Measurements from ENCODE around the gene FHIT.

Gene FHIT

DNA sequence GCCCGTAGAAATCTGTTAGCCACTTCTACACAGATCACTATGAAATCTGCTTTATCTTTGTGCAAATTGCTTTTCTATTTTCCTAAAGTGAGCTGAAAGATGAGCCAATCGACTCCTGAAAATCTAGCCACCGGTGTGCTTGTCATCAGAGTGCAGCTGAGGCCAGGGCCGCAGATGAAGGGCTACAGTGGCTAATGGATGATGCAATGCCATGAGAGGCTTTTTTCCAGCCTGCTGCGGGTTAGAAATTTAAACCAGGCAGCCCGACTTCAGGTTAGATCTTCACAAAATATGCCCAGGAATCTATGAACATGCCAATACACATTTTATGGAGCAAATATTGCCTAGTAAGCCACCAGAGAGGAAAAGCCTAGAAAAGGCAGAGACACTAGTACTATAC is 1253.2 kb downstream of the FHIT start:
- H3K4me3 ChIP-seq (ENCODE audit: low read depth in 1 of 2, low read length in 2 of 2): no peak overlapping the region

DNA sequence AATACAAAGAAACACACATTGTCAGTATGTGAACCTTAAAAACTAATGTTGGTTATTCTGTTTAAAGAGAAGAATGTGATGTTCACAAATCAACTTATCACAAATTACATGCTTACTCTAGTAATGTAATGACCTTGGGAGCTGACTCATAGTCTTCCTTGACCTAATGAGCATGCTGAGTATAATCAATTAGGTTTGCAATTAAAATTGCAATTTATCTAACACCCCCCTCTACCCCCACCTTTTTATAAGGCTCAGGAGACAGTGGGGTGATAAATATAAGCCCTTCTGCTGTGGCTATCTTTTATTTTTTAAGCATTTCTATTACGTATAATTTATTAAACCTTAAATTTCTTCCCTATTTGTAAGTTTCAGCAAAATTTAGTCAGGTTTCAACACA is 1253.7 kb downstream of the FHIT start:
- Histone ChIP-seq H3K4me1 (ENCODE audit: control insufficient read depth in 1 of 2, insufficient read depth in 2 of 2, low read length in 2 of 2) (no peaks in the 10 kb centered on the region), H3K4me3 (ENCODE audit: low read depth in 1 of 2, low read length in 2 of 2) (no peak overlapping the region), H3K27me3 (ENCODE audit: low read depth, low read length) (no peaks in the 10 kb centered on the region), H3K9me3 (ENCODE audit: control insufficient read depth in 1 of 2, low read length in 2 of 2) (no peaks in the 10 kb centered on the region), H3K27ac (ENCODE audit: low read length) (no peak overlapping the region), H3K36me3 (ENCODE audit: control insufficient read depth in 1 of 2, insufficient read depth in 2 of 2, low read length in 2 of 2) (no peaks in the 10 kb centered on the region)

More for the DNA sequence above, 1253.2 kb downstream of the FHIT start:
- no peaks in the 10 kb centered on the region for H3K27me3 ChIP-seq (ENCODE audit: low read depth, low read length)
- H3K36me3 ChIP-seq (ENCODE audit: control insufficient read depth in 1 of 2, insufficient read depth in 2 of 2, low read length in 2 of 2): no peaks in the 10 kb centered on the region
- no peaks in the 10 kb centered on the region for H3K9me3 ChIP-seq (ENCODE audit: control insufficient read depth in 1 of 2, low read length in 2 of 2)
- H3K4me1 ChIP-seq (ENCODE audit: control insufficient read depth in 1 of 2, insufficient read depth in 2 of 2, low read length in 2 of 2): no peaks in the 10 kb centered on the region
- H3K27ac ChIP-seq (ENCODE audit: low read length): no peak overlapping the region

DNA sequence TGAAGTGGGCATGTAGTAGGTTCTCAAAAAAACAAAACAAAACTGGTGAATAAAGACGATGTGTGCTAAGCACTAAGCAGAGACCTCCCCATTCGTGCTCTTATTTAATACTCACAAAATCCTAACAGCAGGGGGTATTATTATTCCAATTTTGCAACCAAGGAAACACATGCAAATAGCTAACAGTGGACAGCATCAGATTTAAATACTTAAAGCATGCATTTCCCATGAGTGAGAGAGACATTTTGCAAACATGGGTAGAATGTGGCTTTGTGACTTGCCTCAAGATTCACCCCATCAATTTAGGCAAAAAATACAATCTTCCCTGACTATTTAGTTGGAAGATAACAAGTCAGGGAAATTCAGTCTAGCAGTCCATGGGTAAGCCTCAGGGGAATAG is 1255.2 kb downstream of the FHIT start:
- no peaks in the 10 kb centered on the region for H3K27me3 ChIP-seq (ENCODE audit: low read depth, low read length)
- no peak overlapping the region for H3K27ac ChIP-seq (ENCODE audit: low read length)
- H3K9me3 ChIP-seq (ENCODE audit: control insufficient read depth in 1 of 2, low read length in 2 of 2): no peaks in the 10 kb centered on the region
- H3K4me1 ChIP-seq (ENCODE audit: control insufficient read depth in 1 of 2, insufficient read depth in 2 of 2, low read length in 2 of 2): no peaks in the 10 kb centered on the region
- no peak overlapping the region for H3K4me3 ChIP-seq (ENCODE audit: low read depth in 1 of 2, low read length in 2 of 2)
- H3K36me3 ChIP-seq (ENCODE audit: control insufficient read depth in 1 of 2, insufficient read depth in 2 of 2, low read length in 2 of 2): no peaks in the 10 kb centered on the region

DNA sequence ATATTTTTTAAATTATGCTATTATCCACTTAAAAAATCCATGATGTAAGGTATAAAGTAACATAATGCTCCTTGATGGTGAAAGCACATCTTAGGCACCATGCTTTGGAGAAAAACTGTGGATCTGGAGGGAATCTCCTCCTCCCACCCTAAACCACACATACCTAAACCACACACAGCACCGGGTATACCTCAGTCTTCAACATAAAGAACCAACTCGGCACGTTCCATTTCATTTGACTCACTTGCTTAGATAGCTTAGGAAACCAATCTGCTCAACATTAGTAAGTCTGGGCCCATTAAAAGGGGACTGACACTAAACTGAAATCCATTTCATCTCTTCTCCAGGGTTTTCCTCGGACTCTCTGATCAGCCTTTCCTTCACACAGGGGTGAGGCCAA is 1255.7 kb downstream of the FHIT start:
- H3K4me1 ChIP-seq (ENCODE audit: control insufficient read depth in 1 of 2, insufficient read depth in 2 of 2, low read length in 2 of 2): no peaks in the 10 kb centered on the region
- no peak overlapping the region for H3K27ac ChIP-seq (ENCODE audit: low read length)
- no peak overlapping the region for H3K4me3 ChIP-seq (ENCODE audit: low read depth in 1 of 2, low read length in 2 of 2)
- H3K9me3 ChIP-seq (ENCODE audit: control insufficient read depth in 1 of 2, low read length in 2 of 2): no peaks in the 10 kb centered on the region
- no peaks in the 10 kb centered on the region for H3K36me3 ChIP-seq (ENCODE audit: control insufficient read depth in 1 of 2, insufficient read depth in 2 of 2, low read length in 2 of 2)
- no peaks in the 10 kb centered on the region for H3K27me3 ChIP-seq (ENCODE audit: low read depth, low read length)

DNA sequence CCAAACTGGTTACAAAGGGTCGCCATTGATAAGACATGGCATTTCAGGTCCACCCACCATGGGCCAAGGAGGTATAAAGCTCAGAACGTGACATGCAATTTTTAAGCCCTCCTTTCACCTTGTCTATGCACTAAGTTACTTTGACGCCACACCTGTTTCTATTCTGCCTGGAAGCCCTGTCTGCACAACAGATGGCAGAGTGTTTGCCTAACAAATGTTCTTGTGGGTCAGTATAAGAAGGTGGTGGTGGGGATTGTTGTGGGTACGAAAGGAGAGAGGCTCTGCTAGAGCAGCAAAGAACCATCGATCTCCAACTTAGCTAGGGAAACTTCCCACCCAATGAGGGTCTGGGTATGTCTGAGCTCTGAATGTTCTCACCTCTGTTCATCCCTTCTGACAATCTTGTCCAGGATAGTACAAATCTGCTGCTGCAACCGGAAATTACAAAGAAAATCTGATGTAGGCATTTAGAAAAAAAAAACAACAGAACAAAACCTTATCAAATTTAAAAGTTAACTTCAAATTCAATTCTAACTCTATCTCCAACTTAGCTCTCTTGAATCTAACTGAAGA is 1256.4 kb downstream of the FHIT start:
- H3K4me3 ChIP-seq (ENCODE audit: low read depth in 1 of 2, low read length in 2 of 2): no peak overlapping the region
- H3K27ac ChIP-seq (ENCODE audit: low read length): no peak overlapping the region
- H3K9me3 ChIP-seq (ENCODE audit: control insufficient read depth in 1 of 2, low read length in 2 of 2): no peaks in the 10 kb centered on the region
- H3K4me1 ChIP-seq (ENCODE audit: control insufficient read depth in 1 of 2, insufficient read depth in 2 of 2, low read length in 2 of 2): no peaks in the 10 kb centered on the region
- no peaks in the 10 kb centered on the region for H3K36me3 ChIP-seq (ENCODE audit: control insufficient read depth in 1 of 2, insufficient read depth in 2 of 2, low read length in 2 of 2)
- H3K27me3 ChIP-seq (ENCODE audit: low read depth, low read length): no peaks in the 10 kb centered on the region

DNA sequence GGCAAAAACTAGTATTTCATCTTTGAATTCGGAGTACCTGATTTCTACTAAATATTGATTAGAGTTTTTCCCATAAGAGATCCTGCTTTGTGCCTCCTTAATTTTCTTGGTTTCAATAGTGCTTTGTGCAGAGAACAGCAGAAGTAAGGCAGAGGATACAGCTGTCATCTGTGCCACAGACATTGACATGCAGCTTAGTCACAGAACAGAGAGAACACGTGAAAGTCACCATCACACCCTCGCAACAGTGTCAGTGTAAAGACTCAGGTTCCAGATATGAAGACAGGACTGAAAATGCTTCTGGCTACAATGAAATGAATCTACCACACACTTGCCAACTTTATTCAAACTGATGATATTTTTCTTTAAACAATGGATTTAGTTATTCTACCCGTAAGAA is 1258.7 kb downstream of the FHIT start:
- Histone ChIP-seq H3K27me3 (ENCODE audit: low read depth, low read length) (no peaks in the 10 kb centered on the region), H3K27ac (ENCODE audit: low read length) (no peak overlapping the region), H3K4me3 (ENCODE audit: low read depth in 1 of 2, low read length in 2 of 2) (no peak overlapping the region), H3K4me1 (ENCODE audit: control insufficient read depth in 1 of 2, insufficient read depth in 2 of 2, low read length in 2 of 2) (no peaks in the 10 kb centered on the region), H3K9me3 (ENCODE audit: control insufficient read depth in 1 of 2, low read length in 2 of 2) (no peaks in the 10 kb centered on the region), H3K36me3 (ENCODE audit: control insufficient read depth in 1 of 2, insufficient read depth in 2 of 2, low read length in 2 of 2) (no peaks in the 10 kb centered on the region)

DNA sequence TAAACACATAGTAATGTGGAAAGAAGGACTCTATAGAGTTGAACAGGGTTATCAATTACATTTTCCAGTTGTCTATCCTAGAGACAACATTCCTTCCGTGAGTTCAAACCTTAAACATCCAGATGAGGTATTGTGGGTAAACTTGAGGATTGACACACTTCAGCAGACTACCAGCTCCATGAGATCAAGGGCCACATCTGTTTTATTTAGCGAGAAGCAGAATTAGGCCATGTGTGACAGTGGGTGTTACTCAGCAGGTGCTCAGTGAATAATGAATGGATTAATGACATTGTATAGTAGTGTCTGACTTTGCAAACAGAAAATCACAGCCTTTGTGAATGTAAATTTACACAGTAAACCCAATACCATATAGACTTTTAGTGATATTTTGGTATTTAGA is 1260.3 kb downstream of the FHIT start:
- Histone ChIP-seq H3K4me3 (ENCODE audit: low read depth in 1 of 2, low read length in 2 of 2) (no peak overlapping the region), H3K27me3 (ENCODE audit: low read depth, low read length) (no peaks in the 10 kb centered on the region), H3K27ac (ENCODE audit: low read length) (no peak overlapping the region)

DNA sequence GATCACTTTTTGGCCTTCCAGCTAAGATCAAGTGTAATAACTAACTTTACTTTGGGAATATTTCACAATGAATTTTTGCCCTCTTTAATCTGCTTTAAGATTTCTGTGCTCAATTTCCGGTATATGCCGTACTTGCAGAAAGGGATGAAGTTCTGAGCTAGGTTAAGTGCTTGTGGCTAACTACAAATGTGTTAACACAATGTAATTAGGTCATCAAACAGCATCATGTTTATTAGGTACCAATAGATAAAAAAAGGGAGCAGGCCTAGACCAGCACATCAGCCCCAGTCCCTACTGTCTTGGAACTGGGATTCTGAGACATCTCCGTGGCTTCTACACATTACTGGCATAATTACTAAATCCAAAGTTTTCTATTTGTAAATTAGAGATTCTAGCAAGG is 1268.7 kb downstream of the FHIT start:
- H3K36me3 ChIP-seq (ENCODE audit: control insufficient read depth in 1 of 2, insufficient read depth in 2 of 2, low read length in 2 of 2): no peaks in the 10 kb centered on the region
- no peak overlapping the region for H3K27ac ChIP-seq (ENCODE audit: low read length)
- no peak overlapping the region for H3K4me3 ChIP-seq (ENCODE audit: low read depth in 1 of 2, low read length in 2 of 2)
- H3K9me3 ChIP-seq (ENCODE audit: control insufficient read depth in 1 of 2, low read length in 2 of 2): no peaks in the 10 kb centered on the region
- no peaks in the 10 kb centered on the region for H3K27me3 ChIP-seq (ENCODE audit: low read depth, low read length)
- no peaks in the 10 kb centered on the region for H3K4me1 ChIP-seq (ENCODE audit: control insufficient read depth in 1 of 2, insufficient read depth in 2 of 2, low read length in 2 of 2)

More for the DNA sequence above, 1260.3 kb downstream of the FHIT start:
- H3K9me3 ChIP-seq (ENCODE audit: control insufficient read depth in 1 of 2, low read length in 2 of 2): no peaks in the 10 kb centered on the region
- no peaks in the 10 kb centered on the region for H3K4me1 ChIP-seq (ENCODE audit: control insufficient read depth in 1 of 2, insufficient read depth in 2 of 2, low read length in 2 of 2)
- no peaks in the 10 kb centered on the region for H3K36me3 ChIP-seq (ENCODE audit: control insufficient read depth in 1 of 2, insufficient read depth in 2 of 2, low read length in 2 of 2)

DNA sequence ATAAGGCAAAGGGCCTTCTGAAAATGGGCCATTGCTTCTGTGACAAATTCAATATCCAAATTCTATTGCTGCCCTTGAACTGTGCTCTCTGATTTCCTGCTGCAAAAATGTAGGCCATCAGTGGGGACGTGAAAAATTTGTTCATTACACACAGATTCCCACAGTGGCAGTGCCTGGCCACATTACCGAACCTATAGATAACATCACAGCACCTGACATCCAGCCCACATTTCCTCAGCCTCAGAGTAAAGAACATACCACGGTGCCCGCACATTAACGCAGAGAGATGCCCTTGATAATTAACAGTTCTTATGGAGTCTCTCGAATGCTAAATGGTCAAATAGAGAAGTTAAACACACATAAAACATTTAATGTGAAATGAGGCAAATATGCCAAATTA is 1269.9 kb downstream of the FHIT start:
- H3K27ac ChIP-seq (ENCODE audit: low read length): no peak overlapping the region
- H3K4me3 ChIP-seq (ENCODE audit: low read depth in 1 of 2, low read length in 2 of 2): no peak overlapping the region
- no peaks in the 10 kb centered on the region for H3K36me3 ChIP-seq (ENCODE audit: control insufficient read depth in 1 of 2, insufficient read depth in 2 of 2, low read length in 2 of 2)
- no peaks in the 10 kb centered on the region for H3K27me3 ChIP-seq (ENCODE audit: low read depth, low read length)
- H3K4me1 ChIP-seq (ENCODE audit: control insufficient read depth in 1 of 2, insufficient read depth in 2 of 2, low read length in 2 of 2): no peaks in the 10 kb centered on the region
- no peaks in the 10 kb centered on the region for H3K9me3 ChIP-seq (ENCODE audit: control insufficient read depth in 1 of 2, low read length in 2 of 2)

DNA sequence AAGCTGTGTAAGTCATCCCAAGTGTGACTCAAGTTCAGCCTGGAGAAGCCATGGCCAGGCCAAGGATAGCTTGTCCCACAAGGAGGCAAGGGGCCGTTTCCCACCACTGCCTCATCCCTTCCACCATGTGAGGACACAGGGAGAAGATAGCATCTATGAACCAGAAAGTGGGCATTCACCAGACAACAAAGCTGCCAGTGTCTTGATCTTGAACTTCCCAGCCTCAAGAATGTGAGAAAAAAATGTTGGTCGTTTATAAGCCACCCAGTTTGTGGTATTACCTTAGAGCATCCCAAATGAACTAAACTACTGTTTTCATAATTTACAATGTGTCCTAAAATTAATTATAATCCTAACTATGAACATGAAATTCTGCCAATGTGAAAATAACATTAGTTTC is 1270.7 kb downstream of the FHIT start:
- no peak overlapping the region for H3K27ac ChIP-seq (ENCODE audit: low read length)
- no peaks in the 10 kb centered on the region for H3K36me3 ChIP-seq (ENCODE audit: control insufficient read depth in 1 of 2, insufficient read depth in 2 of 2, low read length in 2 of 2)
- no peak overlapping the region for H3K4me3 ChIP-seq (ENCODE audit: low read depth in 1 of 2, low read length in 2 of 2)
- H3K9me3 ChIP-seq (ENCODE audit: control insufficient read depth in 1 of 2, low read length in 2 of 2): no peaks in the 10 kb centered on the region
- H3K4me1 ChIP-seq (ENCODE audit: control insufficient read depth in 1 of 2, insufficient read depth in 2 of 2, low read length in 2 of 2): no peaks in the 10 kb centered on the region
- H3K27me3 ChIP-seq (ENCODE audit: low read depth, low read length): no peaks in the 10 kb centered on the region

DNA sequence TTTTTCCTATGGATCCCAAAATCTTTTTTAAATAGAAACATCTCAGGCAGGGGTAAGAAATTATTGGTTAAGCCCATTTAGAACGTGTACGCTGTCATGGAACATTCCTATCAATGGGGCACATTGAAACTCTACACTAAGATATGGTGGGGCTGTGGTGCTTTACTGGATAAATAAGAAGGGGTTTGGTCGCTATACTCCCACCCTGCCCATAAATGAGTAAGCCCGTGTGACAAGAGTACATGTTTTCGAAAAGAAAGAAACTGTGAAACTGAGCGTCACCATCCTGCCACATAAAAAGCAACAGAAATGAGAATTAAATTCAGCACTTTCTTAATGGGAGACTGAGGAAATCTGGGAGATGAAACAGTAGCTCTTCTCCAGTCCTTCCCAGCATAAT is 1271.7 kb downstream of the FHIT start:
- Histone ChIP-seq H3K4me3 (ENCODE audit: low read depth in 1 of 2, low read length in 2 of 2) (no peak overlapping the region), H3K27ac (ENCODE audit: low read length) (no peak overlapping the region), H3K27me3 (ENCODE audit: low read depth, low read length) (no peaks in the 10 kb centered on the region), H3K9me3 (ENCODE audit: control insufficient read depth in 1 of 2, low read length in 2 of 2) (no peaks in the 10 kb centered on the region), H3K36me3 (ENCODE audit: control insufficient read depth in 1 of 2, insufficient read depth in 2 of 2, low read length in 2 of 2) (no peaks in the 10 kb centered on the region), H3K4me1 (ENCODE audit: control insufficient read depth in 1 of 2, insufficient read depth in 2 of 2, low read length in 2 of 2) (no peaks in the 10 kb centered on the region)

DNA sequence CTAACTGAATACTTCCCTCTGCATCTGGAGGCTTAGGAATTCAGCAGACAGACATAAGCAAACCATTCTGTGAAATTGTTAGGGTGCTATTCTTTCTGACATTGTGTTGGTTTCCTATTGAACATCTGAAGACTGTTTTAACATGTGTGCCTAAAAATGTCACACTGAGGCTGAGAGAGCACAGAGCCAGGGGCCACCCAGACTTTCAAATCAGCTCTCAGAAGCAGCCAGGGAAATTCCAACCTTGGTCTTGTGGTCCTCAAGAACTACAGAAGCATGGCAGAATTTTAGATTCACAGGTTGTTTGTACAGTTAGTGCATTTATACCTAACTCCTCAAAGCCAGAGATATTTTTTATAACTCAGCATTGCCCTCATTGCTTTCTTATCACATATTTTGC is 1272.3 kb downstream of the FHIT start:
- Histone ChIP-seq H3K9me3 (ENCODE audit: control insufficient read depth in 1 of 2, low read length in 2 of 2) (no peaks in the 10 kb centered on the region), H3K4me3 (ENCODE audit: low read depth in 1 of 2, low read length in 2 of 2) (no peak overlapping the region), H3K27me3 (ENCODE audit: low read depth, low read length) (no peaks in the 10 kb centered on the region), H3K36me3 (ENCODE audit: control insufficient read depth in 1 of 2, insufficient read depth in 2 of 2, low read length in 2 of 2) (no peaks in the 10 kb centered on the region), H3K27ac (ENCODE audit: low read length) (no peak overlapping the region), H3K4me1 (ENCODE audit: control insufficient read depth in 1 of 2, insufficient read depth in 2 of 2, low read length in 2 of 2) (no peaks in the 10 kb centered on the region)
